Measurements from ENCODE around the gene SLC12A3. TPM values are rescaled to one million over a fixed set of nuclear protein-coding genes. Genes with fewer than 3 reads are reported as not detected.

SLC12A3 gene
- total RNA-seq, 2 experiments from 2014 or later = not detected

DNA sequence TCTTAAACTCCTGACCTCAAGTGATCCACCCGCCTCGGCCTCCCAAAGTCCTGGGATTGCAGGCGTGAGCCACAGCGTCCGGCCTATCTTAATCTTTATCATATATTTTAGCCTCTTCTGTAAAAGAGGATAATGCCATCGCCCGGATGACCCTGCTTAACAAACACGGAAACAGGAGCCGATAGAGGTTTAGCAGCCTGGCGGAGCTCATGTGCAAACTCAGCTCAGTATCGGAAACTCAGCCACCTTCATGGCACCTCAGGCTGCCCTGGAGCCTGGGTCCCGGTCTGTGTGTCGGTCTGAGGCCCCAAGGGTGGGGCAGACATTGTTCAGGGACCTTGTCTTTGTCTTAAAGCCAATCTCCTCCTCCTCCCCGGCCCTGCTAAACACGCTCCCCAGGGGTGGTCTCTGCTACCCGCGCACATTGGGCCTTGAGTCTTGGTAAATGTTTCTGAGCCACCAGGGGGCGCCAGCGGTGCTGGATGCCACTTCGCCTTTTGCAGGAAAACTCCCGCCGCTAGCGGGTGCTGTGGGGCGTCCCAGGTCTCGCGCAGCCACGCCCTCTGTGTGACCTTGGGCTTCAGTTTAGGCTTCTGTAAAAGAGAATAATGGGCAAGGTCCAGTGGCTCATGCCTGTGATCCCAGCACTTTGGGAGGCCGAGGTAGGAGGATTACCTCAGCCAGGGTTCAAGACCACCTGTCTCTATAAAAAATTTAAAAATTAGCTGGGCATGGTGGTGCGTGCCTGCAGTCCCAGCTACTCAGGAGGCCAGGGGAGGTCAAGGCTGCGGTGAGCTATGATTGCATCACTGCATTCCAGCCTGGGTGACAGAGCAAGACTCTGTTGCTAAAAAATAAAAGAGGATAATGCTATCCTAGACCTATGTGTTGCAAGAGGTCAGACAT lies 99.5 kb downstream of the SLC12A3 start:
- no peaks in the 10 kb centered on the region for H3K36me3 Mint-ChIP-seq (ENCODE audit: low read depth)
- H3K27ac Mint-ChIP-seq = no peak overlapping the region
- H3K27me3 Mint-ChIP-seq = peaks cover 3% of the 10 kb centered on the region
- H3K4me3 Mint-ChIP-seq = no peak overlapping the region
- H3K9me3 Mint-ChIP-seq = no peaks in the 10 kb centered on the region
- peaks cover 20% of the 10 kb centered on the region for H3K4me1 Mint-ChIP-seq
- peak; percentile 96 for DNase-seq
- CTCF ChIA-PET = interaction anchor here (0.6 to 12.8 kb wide), 39 partner anchors 7 to 461 kb away, joined by 3 to 123 read pairs (median 3); partner anchors contain the start of genes HERPUD1 and NLRC5
- POLR2A ChIA-PET = interaction anchor here (0.6 kb wide), 1 partner anchor 10 kb away, joined by 3 read pairs; no protein-coding TSS in a partner anchor

Small RNA genes lying within 50 kb of the gene (microRNA-seq; reads per million reads assigned to microRNA genes)
- gene MIR138-2 (ENCODE audit: borderline microRNAs expressed, borderline replicate concordance) = 1.3 reads per million
- not detected for gene MIR6863 (ENCODE audit: borderline microRNAs expressed, borderline replicate concordance)

Other genes starting within 250 kb of the SLC12A3 start
- gene MT1E, start 239.4 kb upstream of the SLC12A3 start, total RNA-seq = 100 to 1,000 TPM; 100 to 154 TPM
- gene MT1M, start 232.5 kb upstream of the SLC12A3 start, total RNA-seq = not detected
- gene MT1A, start 226.5 kb upstream of the SLC12A3 start, total RNA-seq = not detected
- not detected for gene MT1B, start 213.3 kb upstream of the SLC12A3 start, total RNA-seq
- 10 to 100 TPM; 19.6 to 24.3 TPM for gene MT1F, start 207.2 kb upstream of the SLC12A3 start, total RNA-seq
- gene MT1G, start 197.1 kb upstream of the SLC12A3 start, total RNA-seq = 10 to 100 TPM in 1 of 2 experiments, 1 to 10 TPM in 1; 8.0 to 10.2 TPM
- under 1 TPM; 0.62 TPM for gene MT1H, start 195.4 kb upstream of the SLC12A3 start, total RNA-seq
- gene MT1X, start 182.7 kb upstream of the SLC12A3 start, total RNA-seq = 10 to 100 TPM; 57.6 to 59.1 TPM
- gene NUP93, start 135.1 kb upstream of the SLC12A3 start, total RNA-seq = 10 to 100 TPM; 85.0 to 85.9 TPM
- gene HERPUD1, start 66.9 kb downstream of the SLC12A3 start, total RNA-seq = 100 to 1,000 TPM in 1 of 2 experiments, 10 to 100 TPM in 1; 81.3 to 113 TPM
- gene CETP, start 96.7 kb downstream of the SLC12A3 start, total RNA-seq = not detected
- gene NLRC5, start 124.3 kb downstream of the SLC12A3 start, total RNA-seq = 100 to 1,000 TPM; 428 to 468 TPM
- 1 to 10 TPM; 3.1 to 3.6 TPM for gene CPNE2, start 227.4 kb downstream of the SLC12A3 start, total RNA-seq

Data from activated CD4-positive, alpha-beta T cell treated with anti-CD3 and anti-CD28 coated beads, Interleukin-2, amount 10 ng/mL, durations not matched to agents 7 days and 5 days (primary cell).